ENCODE data around the gene FARSB.

The FARSB gene

GRCh38 chr2:222563106-222563718 is 92.7 kb downstream of the FARSB start:
- TF ChIP-seq MAX (IDR thresholded peaks at IDR 0.05; ENCODE audit: low read depth, low read length), result no peak
- TF ChIP-seq CTCF (IDR thresholded peaks at IDR 0.05; ENCODE audit: low read depth, low read length), result no peak
- DNase-seq (ENCODE audit: low read depth), result no peak
- H3K4me3 ChIP-seq (ENCODE audit: low read depth, low read length), result no peak overlapping the region

DNA sequence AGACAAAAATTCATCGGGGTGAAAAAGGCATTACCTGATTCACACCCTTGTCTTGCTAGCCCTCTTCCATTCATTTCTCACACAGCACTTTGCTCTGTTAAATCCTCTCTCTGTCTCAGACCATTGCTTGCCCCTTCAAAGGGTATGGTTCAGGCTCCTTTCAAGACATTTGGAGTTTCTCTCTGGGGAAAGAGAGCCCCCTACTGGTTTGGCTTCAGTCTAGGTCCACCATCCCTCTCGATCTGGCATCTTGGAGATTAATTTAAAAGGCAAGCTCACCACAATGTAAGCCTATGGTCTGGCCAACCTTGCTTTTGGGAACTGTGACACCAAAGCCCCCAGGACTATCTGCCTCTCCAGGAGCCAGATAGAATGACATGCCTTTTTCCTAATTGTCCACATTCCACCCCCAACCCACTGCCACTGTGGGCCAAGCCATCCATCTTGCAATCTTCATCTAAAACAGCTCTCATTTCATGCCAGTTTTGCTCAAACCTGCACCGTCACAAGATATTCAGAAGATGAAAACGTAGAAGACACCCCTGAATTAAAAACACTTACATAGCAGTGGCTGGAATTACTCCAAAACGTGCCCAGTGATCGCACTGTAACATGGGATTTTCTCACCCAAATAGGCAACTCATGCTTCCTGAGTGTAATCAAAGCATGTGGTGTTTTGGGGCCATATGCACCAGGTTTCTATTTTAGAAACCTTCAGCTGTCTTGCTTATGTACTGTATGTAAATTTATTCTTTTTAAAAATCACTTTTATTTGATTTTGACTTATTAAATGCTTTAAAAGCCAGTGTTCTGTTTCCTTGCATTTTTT is 93.9 kb downstream of the FARSB start:
- peak; percentile 82 for DNase-seq (ENCODE audit: low read depth)
- no peak for TF ChIP-seq MYC (IDR thresholded peaks at IDR 0.05; ENCODE audit: low read depth, low read length)
- peak; percentile 79 for TF ChIP-seq CTCF (IDR thresholded peaks at IDR 0.05; ENCODE audit: low read depth, low read length)
- no peak overlapping the region for H3K4me3 ChIP-seq (ENCODE audit: low read depth, low read length)

GRCh38 chr2:222561151-222561550 is 94.7 kb downstream of the FARSB start:
- TF ChIP-seq MAX (IDR thresholded peaks at IDR 0.05; ENCODE audit: low read depth, low read length) (no peak), MYC (IDR thresholded peaks at IDR 0.05; ENCODE audit: low read depth, low read length) (no peak), POLR2A (IDR thresholded peaks at IDR 0.05; ENCODE audit: extremely low read depth, insufficient read length) (no peak), CTCF (IDR thresholded peaks at IDR 0.05; ENCODE audit: low read depth, low read length) (no peak)
- H3K4me3 ChIP-seq (ENCODE audit: low read depth, low read length), result no peak overlapping the region
- no peak for DNase-seq (ENCODE audit: low read depth)

DNA sequence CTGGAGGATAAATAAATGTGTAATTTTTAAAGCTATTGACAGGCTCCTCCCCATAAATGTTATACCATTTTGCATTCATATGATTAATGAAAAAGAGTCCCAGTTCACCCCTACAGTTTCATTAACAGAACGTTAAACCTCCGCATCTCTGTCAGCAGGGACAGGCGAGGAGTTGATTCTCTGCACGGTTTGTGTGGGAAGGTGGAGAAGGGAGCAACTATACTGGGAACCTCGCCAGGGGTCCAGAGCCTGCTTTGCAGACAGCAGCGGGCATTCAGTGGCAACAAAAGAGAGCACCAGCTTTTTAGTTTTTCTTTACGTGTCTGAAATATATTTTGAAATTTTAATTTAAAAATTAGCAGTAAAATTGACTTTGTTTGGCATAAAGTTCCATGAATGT is 101.4 kb downstream of the FARSB start:
- no peak overlapping the region for H3K4me3 ChIP-seq (ENCODE audit: low read depth, low read length)
- DNase-seq (ENCODE audit: low read depth), result no peak
- TF ChIP-seq MYC (IDR thresholded peaks at IDR 0.05; ENCODE audit: low read depth, low read length), result no peak
- no peak for TF ChIP-seq CTCF (IDR thresholded peaks at IDR 0.05; ENCODE audit: low read depth, low read length)
- TF ChIP-seq POLR2A (IDR thresholded peaks at IDR 0.05; ENCODE audit: extremely low read depth, insufficient read length), result no peak
- TF ChIP-seq MAX (IDR thresholded peaks at IDR 0.05; ENCODE audit: low read depth, low read length), result no peak

GRCh38 chr2:222548992-222549391 is 106.9 kb downstream of the FARSB start:
- TF ChIP-seq MAX (IDR thresholded peaks at IDR 0.05; ENCODE audit: low read depth, low read length) (no peak), MYC (IDR thresholded peaks at IDR 0.05; ENCODE audit: low read depth, low read length) (no peak), CTCF (IDR thresholded peaks at IDR 0.05; ENCODE audit: low read depth, low read length) (no peak), POLR2A (IDR thresholded peaks at IDR 0.05; ENCODE audit: extremely low read depth, insufficient read length) (no peak)
- no peak for DNase-seq (ENCODE audit: low read depth)
- no peak overlapping the region for H3K4me3 ChIP-seq (ENCODE audit: low read depth, low read length)
